BE2C (cell line): ENCODE data around the gene PPP1R3C.

Source experiments
- DNase-seq: peaks from one replicate; pipeline ENCODE4 v3.0.0-alpha.2; 2020
- H3K27me3 ChIP-seq: fragments of 250-450 bp; sonication (Bioruptor Pico); 2 replicates; pipeline ENCODE4 v1.5.1; 2020; ENCODE audit warnings: mild to moderate bottlenecking
- H3K36me3 ChIP-seq: fragments of 250-450 bp; sonication (Bioruptor Pico); 2 replicates; pipeline ENCODE4 v1.5.1; 2020; ENCODE audit warnings: mild to moderate bottlenecking
- H3K4me1 ChIP-seq: fragments of 250-450 bp; sonication (Bioruptor Pico); 2 replicates; pipeline ENCODE4 v1.5.1; 2020
- H3K4me3 ChIP-seq: 2 replicates; pipeline ENCODE4 v1.5.1; 2011; ENCODE audit warnings: low read depth, low read length
- H3K9me3 ChIP-seq: fragments of 250-450 bp; sonication (Bioruptor Pico); 2 replicates; pipeline ENCODE4 v1.5.1; 2020
- TF ChIP-seq, protein P1 (sequence below): IDR thresholded peaks from 2 replicates; pipeline ENCODE4 v1.5.1; 2012; ENCODE audit warnings: mild to moderate bottlenecking, low read depth, low read length

PPP1R3C gene

DNA sequence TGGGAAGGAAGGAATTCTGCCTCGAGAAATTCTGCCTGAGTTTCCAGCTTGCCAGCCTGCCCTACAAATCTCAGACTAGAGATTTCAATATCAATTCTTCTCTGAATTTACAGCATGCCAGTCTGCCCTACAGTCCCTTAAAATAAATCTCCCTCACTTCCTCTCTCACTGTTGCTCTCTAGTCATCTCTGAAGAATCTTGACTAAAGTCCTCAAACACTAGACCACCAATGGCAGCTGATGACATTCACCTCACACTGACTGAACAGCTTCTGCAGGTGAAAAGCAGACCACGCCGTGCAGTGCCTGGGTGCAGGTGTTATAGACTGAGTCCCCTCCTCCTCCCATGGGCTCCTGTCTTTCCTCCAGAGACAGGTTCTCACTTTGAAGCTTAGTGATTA, 30.4 kb downstream of the PPP1R3C start:
- no peak for DNase-seq

DNA sequence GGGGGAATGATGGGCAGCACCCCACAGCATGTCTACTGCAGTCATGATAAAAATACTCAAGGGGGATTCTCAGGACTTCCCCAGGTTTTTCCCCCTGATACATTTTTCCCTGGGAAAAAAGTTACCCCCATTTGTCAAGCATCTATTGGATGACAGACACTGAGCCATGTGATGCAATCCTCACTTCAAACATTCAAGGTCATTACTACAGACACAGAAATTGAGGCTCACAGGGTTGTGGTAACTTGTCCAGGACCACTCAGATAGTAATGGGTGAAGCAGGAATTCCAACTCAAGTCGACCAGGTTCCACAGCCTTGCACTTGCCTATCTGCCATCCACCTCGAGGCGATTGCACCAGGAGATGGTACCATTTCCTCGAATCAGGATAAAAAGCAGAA, 31.7 kb downstream of the PPP1R3C start:
- TF ChIP-seq, protein P1, sequence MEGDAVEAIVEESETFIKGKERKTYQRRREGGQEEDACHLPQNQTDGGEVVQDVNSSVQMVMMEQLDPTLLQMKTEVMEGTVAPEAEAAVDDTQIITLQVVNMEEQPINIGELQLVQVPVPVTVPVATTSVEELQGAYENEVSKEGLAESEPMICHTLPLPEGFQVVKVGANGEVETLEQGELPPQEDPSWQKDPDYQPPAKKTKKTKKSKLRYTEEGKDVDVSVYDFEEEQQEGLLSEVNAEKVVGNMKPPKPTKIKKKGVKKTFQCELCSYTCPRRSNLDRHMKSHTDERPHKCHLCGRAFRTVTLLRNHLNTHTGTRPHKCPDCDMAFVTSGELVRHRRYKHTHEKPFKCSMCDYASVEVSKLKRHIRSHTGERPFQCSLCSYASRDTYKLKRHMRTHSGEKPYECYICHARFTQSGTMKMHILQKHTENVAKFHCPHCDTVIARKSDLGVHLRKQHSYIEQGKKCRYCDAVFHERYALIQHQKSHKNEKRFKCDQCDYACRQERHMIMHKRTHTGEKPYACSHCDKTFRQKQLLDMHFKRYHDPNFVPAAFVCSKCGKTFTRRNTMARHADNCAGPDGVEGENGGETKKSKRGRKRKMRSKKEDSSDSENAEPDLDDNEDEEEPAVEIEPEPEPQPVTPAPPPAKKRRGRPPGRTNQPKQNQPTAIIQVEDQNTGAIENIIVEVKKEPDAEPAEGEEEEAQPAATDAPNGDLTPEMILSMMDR: no peak
- H3K36me3 ChIP-seq: no peaks in the 10 kb centered on the region
- no peak overlapping the region for H3K4me3 ChIP-seq
- DNase-seq: no peak
- H3K4me1 ChIP-seq: peaks cover 23% of the 10 kb centered on the region
- no peaks in the 10 kb centered on the region for H3K27me3 ChIP-seq
- H3K9me3 ChIP-seq: no peaks in the 10 kb centered on the region

More for the DNA sequence above, 30.4 kb downstream of the PPP1R3C start:
- H3K27me3 ChIP-seq: no peaks in the 10 kb centered on the region
- TF ChIP-seq, protein P1: no peak
- peaks cover 17% of the 10 kb centered on the region for H3K4me1 ChIP-seq
- no peaks in the 10 kb centered on the region for H3K9me3 ChIP-seq
- H3K36me3 ChIP-seq: no peaks in the 10 kb centered on the region
- H3K4me3 ChIP-seq: no peak overlapping the region

DNA sequence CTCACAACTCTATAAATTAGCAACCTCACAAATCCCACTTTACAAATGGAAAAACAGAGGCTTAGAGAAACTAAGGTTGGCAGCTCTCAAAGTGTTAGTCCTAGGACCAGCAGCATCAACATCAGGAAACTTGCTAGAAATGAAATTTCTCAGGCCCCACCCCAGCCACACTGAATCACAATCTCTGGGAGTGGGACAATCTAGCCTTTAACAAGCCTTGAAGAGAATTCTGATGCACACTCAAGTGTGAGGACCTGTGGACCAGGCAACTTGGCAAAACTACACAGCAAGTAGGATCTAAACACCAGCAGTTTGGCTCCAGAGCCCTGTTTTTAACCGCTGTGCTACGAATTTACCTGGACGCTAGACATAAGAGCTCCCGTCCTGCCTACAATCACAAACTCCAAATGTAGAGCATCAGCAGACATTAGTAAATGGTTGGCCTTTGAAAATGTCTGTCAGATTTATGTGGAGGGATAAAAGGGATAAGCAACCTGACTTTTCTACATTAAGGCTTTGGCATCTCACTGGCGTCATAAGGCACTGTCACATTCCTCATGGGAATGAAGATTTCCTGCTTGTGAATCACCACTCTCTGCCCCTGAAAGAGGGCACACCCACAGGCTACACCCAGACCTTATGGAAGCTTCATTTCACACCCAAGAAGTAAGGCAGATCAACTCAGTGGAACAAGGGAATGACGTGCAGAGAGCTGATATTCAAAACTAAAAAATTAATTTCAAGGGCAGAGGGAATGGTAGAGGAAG, 34.5 kb downstream of the PPP1R3C start:
- H3K27me3 ChIP-seq: no peaks in the 10 kb centered on the region
- H3K4me3 ChIP-seq: no peak overlapping the region
- H3K4me1 ChIP-seq: peaks cover 23% of the 10 kb centered on the region
- no peaks in the 10 kb centered on the region for H3K36me3 ChIP-seq
- no peaks in the 10 kb centered on the region for H3K9me3 ChIP-seq
- TF ChIP-seq, protein P1: no peak
- no peak for DNase-seq

DNA sequence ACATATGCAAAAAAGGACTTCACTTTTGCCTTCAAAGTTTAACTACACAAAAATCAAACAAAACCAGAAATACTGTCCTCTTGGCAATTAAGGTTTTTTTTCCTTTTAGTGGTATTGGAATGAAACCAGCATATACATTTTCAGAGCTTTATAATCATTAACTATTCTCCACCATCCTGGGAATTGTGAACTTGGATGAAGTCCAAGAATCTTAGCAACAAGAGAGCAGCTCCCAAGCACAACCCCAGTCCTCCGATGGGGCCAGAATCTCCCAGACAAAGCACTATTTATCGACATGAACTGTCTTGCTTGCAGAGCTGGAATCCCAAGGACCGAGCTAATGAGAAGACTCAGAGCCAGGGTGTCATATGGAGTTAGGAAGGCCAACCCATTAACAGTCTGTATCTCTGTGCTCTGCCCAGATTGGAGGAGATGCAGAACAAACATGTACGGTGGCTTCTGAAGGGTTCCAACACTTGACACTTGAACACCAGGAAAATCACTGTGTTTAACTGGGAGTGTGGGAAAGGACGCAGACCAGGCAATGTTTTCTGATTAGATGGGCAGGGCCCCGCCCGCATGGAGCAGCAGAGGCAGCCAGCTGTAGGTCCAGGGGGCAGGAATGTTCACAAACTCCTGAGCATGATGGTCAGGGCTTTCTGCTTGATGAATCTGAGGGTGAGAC, 35.5 kb downstream of the PPP1R3C start:
- H3K36me3 ChIP-seq: no peaks in the 10 kb centered on the region
- TF ChIP-seq, protein P1: no peak
- peak; percentile 36 for DNase-seq
- no peaks in the 10 kb centered on the region for H3K9me3 ChIP-seq
- peak overlapping the region; percentile 21 for H3K4me3 ChIP-seq
- H3K4me1 ChIP-seq: peaks cover 25% of the 10 kb centered on the region
- H3K27me3 ChIP-seq: no peaks in the 10 kb centered on the region

DNA sequence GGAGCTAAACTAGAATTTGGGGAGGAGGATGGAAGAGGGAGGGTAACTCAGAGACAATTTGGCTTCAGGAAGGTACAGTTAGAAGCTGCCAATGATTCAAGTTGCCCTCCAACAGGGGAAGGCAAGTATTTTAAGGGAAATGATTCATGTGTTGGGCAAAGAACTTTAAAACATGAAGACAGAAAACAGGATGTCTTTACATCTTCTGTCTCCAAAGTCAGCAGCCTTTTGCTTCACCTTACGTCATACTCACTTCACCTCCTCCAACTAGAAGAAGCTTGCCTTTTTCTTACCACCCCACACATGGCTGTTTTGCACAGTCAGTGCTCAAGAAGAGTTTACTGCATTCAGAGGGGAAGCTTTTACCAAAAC, 36.1 kb downstream of the PPP1R3C start:
- no peaks in the 10 kb centered on the region for H3K9me3 ChIP-seq
- TF ChIP-seq, protein P1: no peak
- no peaks in the 10 kb centered on the region for H3K27me3 ChIP-seq
- no peaks in the 10 kb centered on the region for H3K36me3 ChIP-seq
- no peak for DNase-seq
- H3K4me3 ChIP-seq: no peak overlapping the region
- H3K4me1 ChIP-seq: peaks cover 30% of the 10 kb centered on the region

DNA sequence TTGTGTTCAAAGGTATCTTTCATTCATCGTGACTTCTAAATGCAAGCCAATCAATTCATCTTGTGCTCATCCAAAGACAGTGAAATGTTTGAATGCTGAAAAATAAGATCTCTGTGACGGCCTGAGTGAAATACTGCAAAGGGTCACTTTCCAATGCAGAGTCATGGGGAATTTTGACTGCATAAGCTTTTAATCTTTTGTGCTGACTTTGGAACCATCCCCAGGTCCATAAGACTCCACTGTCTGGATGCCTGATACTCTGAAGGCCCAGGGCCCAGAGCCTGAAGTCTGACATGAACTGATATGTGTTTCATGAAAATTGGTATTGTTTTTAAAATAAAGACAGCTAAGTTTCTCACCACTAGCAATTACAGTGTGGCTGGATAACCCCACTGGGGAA, 39.0 kb downstream of the PPP1R3C start:
- Histone ChIP-seq H3K9me3 (no peaks in the 10 kb centered on the region), H3K4me1 (peaks cover 35% of the 10 kb centered on the region), H3K4me3 (no peak overlapping the region), H3K36me3 (no peaks in the 10 kb centered on the region), H3K27me3 (no peaks in the 10 kb centered on the region)
- no peak for DNase-seq
- TF ChIP-seq, protein P1: no peak
